ENCODE measurements around the gene EYA2.

EYA2 gene

DNA sequence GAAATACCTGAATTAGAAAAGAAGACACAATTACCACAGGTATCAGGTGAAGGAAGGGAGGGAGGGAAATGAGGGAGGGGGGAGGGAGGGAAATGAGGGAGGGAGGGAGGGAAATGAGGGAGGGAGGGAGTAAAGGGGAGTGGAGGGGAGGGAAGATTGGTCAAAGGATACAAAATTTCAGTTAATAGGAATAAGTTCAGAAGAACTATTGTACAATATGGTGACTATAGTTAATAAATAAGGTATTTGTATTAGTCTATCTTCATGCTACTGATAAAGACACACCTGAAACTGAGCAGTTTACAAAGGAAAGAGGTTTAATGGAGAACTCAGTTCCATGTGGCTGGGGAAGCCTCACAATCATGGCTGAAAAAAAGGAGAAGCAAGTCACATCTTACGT, 185.7 kb downstream of the EYA2 start:
- no peak for DNase-seq

DNA sequence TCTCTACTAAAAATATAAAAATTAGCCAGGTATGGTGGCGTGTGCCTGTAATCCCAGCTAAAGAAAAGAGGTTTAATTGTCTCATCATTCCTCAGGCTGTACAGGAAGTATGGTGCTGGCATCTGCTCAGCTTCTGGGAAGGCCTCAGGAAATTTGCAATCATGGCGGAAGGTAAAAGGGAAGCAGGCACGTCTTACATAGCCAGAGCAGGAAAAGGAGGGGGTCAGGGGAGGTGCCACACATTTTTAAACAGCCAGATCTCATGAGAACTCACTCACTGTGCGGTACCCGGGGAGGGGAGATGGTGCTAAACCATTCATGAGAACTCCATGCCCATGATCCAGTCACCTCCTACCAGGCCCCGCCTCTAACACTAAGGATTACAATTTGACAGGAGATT, 191.7 kb downstream of the EYA2 start:
- DNase-seq = no peak

DNA sequence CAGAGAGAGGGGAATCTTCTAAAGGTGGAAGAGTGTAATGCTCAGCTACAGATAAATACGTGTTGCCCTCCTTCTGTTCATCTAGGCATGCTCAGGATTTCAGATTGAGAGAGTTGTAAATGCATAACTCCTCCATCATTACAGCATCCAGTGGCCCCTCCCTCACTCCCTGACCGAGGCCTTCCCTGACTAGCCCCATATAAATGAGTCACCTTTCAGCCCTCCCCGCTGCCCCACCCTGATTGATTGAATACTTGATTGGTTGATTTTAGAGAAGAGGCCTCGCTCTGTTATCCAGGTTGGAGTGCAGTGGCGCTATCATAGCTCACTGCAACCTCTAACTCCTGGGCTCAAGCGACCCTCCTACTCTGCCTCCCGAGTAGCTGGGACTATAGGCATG, 193.7 kb downstream of the EYA2 start:
- DNase-seq = no peak

DNA sequence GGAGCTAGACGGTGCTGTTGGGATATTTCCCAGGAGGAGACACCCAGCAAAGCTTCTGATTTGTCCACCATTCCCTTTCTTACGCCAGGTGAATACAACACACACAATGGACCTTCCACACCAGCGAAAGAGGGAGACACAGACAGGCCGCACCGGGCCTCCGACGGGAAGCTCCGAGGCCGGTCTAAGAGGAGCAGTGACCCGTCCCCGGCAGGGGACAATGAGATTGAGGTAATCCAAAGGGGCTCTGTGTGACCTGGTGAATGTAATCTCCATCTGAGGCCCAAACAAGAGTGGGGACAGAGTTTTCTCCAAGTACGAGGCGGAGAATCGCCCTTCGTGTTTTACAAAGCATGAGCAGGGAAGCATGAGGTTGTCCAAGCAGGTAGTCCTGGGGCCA, 194.5 kb downstream of the EYA2 start:
- DNase-seq = no peak

DNA sequence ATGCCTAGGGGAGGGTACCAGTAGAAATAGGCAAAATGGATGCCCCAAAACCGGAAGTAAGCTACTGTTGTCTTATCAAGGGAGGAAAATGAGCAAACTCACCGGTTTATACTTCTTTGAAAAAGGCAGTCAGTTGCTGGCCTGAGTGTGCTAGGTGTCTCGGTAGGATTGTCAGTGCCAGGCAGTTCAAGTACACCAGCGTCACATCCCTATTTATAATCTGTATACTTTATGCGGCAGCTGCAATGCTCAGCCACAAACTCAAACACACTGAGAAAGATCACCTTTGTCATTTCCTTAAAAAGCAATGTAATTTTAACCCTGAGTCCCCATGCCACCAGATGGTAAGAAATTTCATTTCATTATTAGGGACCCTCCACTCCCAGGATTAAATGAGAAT, 196.2 kb downstream of the EYA2 start:
- DNase-seq = no peak

DNA sequence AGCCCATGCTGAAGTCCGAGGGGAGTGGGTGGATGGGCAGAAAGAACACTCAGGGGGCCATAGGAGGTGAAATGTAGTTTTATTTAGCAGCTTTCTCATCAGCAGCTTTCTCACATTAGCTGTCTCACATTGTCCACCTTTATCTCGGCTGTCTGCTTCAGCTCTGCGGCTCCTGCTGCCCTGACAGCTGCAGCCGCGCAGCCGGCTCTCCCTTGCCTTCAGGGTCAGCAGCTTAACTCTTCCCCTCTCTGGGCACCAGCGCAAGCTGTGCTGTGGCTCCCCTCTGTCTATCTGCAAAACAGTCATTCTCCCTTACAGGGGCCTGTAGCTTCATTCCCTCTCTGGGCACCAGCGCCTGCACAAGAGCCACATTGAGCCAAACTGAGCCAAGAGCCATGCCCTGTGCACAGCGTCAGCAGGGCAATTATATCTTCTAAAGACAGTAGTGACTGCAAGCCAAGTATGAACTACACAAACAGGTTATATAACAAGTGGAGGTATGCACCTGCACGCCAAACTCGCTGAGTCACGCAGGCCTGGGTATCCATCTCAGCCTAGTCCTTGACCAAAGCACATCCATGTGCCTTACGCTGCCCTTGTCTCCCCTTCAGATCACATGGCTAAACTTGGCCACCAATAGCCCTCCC, 198.8 kb downstream of the EYA2 start:
- DNase-seq = no peak

DNA sequence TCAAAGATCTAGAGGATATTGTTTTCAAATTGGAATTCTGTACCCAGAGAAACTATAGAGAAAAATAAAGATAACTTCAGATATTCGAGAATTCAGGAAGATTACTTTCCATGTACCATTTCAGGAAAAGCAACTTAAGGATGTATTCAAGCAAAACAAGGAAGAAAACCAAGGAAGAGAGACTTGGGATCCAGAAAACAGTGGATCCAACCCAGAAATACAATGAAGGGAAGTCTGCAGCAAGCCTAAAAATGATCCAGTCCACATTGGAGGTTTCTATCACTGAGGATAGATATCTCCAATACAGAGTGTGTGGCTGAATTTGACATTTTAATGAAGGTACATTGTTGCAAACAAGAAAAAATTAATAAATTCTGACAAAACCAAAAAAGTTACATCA, 201.0 kb downstream of the EYA2 start:
- DNase-seq = no peak

DNA sequence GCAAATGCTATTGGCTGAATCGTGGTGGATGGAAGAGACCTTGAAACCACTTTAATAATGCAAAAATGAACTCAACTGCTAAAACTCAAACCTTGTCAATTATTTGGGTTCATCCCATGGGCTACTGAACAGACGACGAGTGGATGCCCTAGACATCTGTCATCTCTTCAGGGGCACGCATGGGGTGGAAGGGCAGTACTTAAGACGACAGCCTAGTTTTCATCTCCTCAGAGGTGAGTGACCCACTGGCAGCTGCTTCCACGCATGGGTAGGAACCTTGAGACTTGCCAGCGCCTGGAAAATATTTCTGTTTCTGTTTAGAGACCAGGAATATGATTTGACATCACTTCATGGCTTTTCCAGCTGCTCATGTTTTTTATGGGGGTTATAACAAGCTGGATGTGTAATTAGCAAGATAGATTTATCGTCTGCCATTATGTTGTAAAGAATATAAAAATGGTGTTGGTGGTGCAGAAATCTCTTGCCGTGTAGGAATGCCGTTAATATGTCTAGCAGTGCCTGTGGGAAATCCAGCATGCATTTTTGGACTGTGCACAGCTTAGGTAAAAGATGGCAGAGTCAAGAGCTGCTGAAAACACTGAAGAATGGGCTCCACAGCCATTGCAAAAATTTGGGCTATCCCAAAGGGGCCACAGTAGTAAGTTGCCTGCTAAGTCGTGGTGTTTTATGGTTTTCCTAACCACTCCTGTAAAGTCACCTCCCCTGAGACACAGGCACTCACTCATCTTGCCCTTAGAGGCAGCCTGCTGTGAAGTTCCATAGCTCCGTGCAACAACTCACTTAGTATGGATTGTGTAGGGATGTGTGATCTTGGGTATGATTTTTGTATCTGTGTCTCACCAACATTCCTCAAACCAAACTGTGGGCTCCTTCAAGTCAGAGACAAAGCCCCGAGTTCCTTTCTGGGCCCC, 203.3 kb downstream of the EYA2 start:
- DNase-seq = no peak

DNA sequence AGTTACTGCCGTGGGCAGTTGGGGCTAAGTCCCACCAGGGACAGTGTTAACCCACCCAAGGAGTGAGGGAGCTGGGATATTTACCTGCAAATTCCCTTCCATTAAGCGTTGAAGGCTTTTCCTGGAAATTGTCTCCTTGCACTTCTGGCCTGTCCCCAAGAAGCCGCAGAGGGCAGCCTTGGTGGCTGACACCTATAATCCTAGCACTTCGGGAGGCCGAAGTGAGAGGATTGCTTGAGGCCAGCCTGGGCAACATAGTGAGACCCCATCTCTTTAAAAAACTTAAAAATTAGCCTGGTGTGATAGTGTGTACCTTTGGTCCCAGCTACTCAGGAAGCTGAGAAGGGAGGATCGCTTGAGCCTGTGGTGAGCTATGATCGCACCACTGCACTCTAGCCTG, 204.4 kb downstream of the EYA2 start:
- DNase-seq = no peak

DNA sequence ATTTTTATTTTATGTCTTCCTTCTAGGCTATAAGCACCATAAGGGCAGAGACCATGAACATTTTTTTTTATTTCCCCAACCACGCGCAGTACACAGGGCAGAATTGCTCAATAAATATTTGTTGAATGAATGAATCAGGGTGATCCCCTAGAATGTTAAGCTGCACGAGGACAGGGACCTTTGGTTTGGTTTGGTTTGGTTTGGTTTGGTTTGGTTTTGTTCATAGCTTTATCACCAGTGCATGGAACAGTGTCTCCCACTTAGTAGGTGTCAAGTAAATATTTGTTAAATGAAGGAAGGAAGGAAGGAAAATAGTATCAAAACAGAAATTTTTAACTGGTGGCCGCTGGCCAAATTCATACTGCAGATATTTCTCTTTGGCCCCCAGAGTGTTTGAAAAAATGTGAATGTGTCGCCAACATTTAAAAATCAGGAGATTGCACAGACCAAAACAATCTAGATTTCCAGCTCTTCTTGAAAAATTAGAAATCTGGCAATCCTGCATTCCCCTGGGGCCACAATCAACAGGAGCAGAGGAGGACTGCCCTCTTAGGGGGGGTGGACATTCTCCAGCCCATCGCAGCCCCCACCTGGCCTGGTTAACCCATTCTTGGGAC, 205.3 kb downstream of the EYA2 start:
- DNase-seq = no peak

DNA sequence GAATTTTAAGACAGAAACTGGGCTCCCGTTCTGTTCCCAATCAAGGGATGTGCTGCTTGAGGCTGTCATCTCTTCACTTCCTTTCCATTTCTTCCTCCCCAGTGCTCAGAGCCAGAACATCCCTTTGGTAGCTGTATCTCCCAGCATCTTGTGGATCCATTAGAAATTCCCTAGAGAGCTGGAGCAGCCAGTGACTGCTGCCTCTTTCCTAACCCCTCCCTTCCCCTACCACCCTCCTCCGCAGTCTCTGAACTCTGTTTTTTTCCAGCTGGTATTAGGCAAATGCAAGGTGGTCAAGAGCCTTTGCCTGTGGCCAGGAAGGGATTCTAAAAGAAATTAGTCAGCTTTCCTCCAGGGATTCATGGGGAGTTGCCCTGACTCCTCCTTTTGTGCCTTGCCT, 208.0 kb downstream of the EYA2 start:
- DNase-seq = no peak

DNA sequence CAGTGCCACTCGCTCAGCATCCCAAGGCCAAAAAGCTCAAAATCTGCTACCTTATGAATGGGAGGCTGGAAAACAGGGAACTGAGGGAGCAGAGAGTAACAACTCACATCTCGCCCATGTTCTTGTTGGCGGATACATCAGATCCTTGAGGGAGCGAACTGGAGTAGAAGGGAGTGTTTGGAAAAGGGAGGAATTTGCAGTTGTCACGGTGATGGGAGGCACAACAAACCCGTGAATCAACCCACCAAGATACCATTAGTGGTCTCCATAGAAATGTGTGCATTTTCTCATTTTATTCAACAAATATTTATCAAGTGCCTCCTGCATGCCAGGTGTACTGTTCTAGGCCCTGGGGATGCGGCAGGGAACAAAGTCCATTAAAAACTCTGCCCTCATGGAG, 212.1 kb downstream of the EYA2 start:
- DNase-seq = no peak

DNA sequence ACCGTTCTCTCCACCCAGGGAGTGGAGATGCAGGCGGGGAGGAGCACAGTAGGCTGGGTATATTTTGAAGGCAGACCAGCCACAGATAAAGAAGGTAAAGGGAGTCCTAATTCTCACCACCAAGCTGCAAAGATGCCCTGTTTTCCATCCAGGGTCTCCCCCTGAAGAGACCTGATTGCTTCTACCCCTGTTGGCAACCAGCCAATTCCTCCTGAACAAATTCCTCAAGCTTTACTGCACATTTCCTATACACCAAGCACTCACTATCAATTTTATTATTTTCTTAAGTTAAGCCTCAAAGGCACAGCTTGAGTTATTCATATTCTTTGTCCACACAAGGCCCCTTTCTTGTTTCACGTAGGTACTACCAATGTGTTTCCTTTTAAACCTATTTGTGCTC, 214.4 kb downstream of the EYA2 start:
- DNase-seq = no peak

DNA sequence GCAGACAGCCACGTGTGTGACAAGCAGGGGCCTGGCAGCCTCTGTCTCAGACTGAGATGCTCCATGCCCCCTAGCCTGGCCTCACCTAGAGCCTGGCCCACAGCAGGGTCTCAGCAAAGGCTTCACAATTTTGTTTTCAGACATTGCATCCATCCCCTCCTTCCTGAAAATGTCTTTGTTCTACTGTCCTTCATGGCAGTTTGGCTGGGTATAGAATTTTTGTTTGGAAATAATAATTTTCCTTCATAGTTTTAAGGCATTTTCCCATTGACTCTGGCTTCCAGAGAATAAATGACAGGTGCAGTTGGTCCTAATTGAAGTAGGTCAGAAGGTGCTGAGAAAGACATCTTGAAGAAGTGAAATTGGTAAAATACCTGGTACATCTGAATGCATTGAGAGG, 216.2 kb downstream of the EYA2 start:
- DNase-seq = no peak

DNA sequence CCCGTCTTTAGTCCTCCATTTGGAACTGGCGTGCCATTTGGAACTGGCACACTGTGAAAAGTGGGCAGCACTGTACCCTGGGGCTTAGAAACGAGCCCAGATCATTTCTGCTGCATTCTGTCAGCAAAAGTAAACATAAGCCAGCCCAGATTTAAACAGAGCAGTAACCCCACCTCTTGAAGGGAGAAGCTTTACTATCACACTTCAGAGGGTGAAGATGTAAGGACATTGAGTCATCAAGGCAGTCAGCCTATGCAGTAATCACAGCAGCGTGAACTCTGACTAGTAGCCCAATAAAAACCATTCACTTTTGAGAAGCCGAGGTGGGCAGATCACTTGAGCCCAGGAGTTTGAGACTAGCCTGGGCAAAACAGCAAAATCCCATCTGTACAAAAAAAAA, 216.9 kb downstream of the EYA2 start:
- no peak for DNase-seq

DNA sequence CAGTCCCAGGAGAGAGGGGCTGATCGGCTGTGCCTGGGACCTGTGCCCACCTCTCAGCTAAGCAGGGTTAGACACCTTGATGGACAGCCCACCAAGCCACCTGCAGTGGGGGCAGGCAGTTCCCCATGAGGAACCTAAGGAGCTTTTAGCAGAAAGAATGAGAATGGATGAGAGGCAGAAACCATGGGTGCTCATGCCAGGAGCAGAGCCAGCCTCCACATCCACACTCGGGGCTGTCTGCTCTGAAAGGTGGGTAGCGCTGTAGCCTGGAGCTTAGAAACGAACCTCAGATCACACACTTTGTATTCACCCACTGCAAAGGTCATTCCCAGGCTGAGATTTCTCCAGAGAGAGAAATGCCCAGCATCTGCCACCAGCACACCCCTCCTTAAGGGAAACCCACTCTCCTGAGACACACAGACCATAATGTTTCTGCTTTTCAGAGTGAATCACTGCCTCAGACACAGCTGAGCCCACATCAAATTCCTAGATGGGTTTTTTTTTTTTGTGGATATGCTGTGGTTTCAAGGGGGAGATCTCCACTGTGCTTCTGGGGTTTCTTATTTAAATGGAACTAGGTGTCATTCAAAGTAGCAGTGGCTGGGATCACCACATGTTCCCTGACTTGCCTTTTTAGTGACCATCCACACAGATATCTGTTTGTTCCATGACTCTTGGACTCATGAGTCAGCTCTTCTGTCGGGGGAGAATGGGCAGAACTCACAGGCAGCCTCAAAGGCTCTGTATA, 218.9 kb downstream of the EYA2 start:
- no peak for DNase-seq

DNA sequence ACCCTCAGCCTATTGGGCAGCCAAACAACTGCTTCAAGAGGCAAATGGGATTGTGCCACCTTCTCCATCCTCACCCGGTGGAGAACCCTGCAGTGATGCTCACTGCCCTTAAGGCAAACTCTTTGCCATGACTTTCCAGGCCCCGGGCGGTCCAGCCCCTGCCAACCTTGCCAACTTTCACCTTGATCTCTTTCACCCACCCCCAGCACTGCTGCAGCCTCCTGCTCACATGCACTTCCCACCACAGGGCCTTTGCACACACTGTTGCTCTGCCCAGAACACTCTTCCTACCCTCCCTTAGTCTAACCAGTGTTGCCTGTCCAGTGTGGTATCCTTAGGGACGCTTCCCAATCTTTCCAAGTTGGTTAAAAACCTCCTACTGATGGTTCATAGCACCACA, 221.1 kb downstream of the EYA2 start:
- DNase-seq = no peak

DNA sequence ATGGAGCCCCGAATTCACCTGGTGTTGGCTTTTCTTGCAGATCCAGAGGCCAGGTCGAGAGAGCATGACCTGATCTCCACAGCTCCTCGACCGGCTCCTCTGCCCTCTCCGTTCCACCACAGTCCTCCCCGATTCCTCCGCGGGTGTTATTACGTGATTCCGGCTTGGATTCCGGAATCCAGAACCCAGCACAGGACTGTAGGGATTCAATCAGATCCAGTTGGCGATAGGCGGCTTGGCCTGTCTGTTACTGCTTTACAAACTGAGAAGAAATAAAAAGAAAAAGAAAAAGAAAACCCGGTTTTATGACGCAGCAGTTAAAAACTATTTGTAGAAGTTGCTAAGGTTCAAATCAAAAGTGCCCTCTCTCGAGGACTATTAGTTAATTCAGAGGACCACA, 222.7 kb downstream of the EYA2 start:
- no peak for DNase-seq

DNA sequence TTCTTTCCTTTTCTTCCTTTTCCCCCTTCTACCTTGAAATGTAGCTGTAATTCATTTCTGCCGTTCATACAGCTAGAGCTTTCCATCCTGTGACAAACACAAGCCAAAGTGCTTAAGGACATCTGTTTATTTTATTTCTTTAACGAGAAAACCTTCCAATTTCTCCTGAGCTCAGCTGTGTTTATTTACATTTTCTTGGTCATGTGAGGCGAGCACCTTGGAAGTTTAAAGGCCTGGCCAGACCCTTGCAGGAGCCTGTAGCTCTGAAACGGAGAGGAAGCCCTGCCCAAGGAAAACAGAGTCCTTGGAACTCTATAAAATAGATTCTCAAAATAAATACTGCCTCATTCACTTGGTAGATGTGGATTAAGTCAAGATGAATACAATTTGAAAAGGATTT, 223.1 kb downstream of the EYA2 start:
- no peak for DNase-seq

DNA sequence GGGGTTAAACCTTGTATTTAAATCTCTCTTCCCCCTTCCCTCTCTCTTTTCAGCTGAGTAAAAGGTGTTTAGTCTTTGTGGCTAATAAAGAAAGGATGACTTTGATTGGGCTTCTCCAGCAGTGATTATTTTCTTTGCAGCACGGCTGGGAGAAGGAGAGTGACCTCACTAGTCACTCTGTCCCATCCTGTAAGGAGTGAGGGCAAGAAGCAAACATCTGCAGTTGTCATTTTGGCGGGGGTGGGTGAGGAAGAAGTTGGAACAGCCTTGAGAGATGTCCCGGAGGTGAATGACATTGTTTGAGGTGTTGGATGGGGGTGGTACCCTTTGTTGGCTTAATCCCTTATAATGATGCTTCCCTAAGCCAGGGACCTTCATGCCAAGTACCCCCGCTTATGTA, 223.6 kb downstream of the EYA2 start:
- DNase-seq = no peak

DNA sequence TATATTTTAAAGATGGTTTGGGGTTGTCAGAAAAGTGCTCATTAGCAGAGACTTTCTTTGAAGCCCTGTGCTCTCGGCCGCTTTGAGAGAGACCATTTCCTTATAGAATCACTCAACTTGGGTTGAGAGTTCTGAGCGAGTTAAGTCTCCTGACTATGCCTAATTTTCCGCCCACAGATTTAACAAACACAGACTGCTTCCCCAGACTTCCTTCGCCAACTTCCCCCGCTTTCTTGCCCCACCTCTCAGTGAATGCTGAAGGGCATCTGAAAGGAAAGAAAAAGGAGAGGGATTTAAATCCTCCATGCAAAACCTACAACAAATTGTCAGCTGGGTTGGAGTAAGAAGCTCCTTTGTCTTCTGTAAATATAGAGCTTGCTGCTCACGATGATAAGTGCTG, 224.0 kb downstream of the EYA2 start:
- DNase-seq = no peak

DNA sequence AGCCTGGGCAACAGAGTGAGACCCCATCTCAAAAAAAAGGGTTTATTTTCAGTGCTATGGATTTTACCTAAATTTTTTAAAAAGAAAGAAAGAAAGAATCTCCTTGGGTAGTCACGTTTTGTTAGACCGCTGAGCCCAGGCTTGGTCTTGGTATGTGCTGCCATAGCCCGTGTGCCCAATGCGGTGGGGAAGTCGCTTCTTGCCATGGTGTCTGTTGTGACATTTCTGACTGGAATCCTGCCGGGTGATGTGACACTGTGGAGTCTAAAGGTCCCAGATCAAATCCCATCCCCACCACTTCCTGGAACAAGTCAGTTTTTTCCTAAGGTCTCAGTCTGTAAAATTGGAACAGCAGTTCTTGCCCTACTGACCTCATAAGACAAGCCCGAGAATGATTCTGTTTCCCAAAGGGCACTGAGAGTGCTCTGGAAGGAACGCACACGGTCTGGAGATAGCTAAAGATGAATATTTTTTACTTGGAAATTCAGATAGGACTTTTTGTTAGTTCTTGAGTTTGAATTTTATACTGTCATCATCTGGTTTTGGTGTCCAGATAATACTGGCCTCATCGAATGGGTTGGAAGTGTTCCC, 225.8 kb downstream of the EYA2 start:
- no peak for DNase-seq

DNA sequence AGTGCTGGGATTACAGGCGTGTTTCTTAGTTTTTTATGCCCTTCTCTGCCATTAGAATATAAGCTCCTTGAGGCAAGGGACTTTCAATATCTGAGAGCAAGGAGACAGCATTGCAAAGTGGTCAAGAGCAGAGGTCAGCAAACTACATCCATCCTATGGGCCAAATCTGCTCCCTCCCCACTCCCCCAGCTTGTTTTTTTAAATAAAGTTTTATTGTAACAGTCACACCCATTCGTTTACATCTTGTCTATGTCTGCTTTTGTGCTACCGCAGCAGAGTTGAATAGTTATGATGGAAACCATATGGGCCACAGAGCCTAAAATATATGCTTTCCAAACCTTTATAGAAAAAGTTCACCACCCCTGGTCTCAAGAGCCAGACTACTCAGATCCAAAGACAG, 227.9 kb downstream of the EYA2 start:
- no peak for DNase-seq

All from activated CD4-positive, alpha-beta T cell treated with anti-CD3 and anti-CD28 coated beads for 1 hour (primary cell).